Mesenchymal stem cell (in vitro differentiated cells and primary cell): ENCODE measurements around the gene POLR1D.

ENCODE experiments used
- DNase-seq: peaks from one replicate; pipeline ENCODE4 v3.0.0-alpha.2; 2013
- H2AFZ ChIP-seq: one replicate; pipeline ENCODE4 v1.6.1; 2013; ENCODE audit warnings: low read depth, mild to moderate bottlenecking, control low read depth, inconsistent platforms, low read length, moderate library complexity
- H2AK5ac ChIP-seq: 2 replicates; pipeline ENCODE4 v1.6.1; 2013; ENCODE audit warnings: low read length, moderate library complexity, mild to moderate bottlenecking, inconsistent platforms; ENCODE audit not compliant: severe bottlenecking
- H2BK120ac ChIP-seq: one replicate; pipeline ENCODE4 v1.6.1; 2013; ENCODE audit warnings: low read depth, mild to moderate bottlenecking, inconsistent platforms, low read length, moderate library complexity
- H2BK12ac ChIP-seq, 2 experiments: one replicate each; pipeline ENCODE4 v1.6.1; 2013; ENCODE audit warnings: inconsistent platforms in 2 of 2, low read length in 2 of 2, mild to moderate bottlenecking in 2 of 2, moderate library complexity in 2 of 2, control low read depth in 1 of 2
- H2BK15ac ChIP-seq: one replicate; pipeline ENCODE4 v1.6.1; 2013; ENCODE audit warnings: mild to moderate bottlenecking, low read depth, inconsistent platforms; ENCODE audit not compliant: poor library complexity, severe bottlenecking
- H2BK5ac ChIP-seq: 2 replicates; pipeline ENCODE4 v1.6.1; 2013; ENCODE audit warnings: low read depth, mild to moderate bottlenecking, low read length, control low read depth, inconsistent platforms; ENCODE audit not compliant: poor library complexity, severe bottlenecking
- H3K14ac ChIP-seq, 2 experiments: one replicate each; pipeline ENCODE4 v1.6.1; 2013; ENCODE audit warnings: inconsistent platforms in 2 of 2, low read length in 2 of 2, control low read depth in 1 of 2, mild to moderate bottlenecking in 1 of 2, moderate library complexity in 1 of 2
- H3K18ac ChIP-seq, 2 experiments: one replicate each; pipeline ENCODE4 v1.6.1; 2013; ENCODE audit warnings: inconsistent platforms in 2 of 2, low read length in 2 of 2, control low read depth in 1 of 2, low read depth in 1 of 2, mild to moderate bottlenecking in 1 of 2
- H3K23ac ChIP-seq, 2 experiments: one replicate each; pipeline ENCODE4 v1.6.1; 2013; ENCODE audit warnings: inconsistent platforms in 2 of 2, low read length in 2 of 2, mild to moderate bottlenecking in 2 of 2, moderate library complexity in 2 of 2, control low read depth in 1 of 2
- H3K27ac ChIP-seq: 2 replicates; pipeline ENCODE4 v1.5.1; 2013; ENCODE audit warnings: mild to moderate bottlenecking, moderate library complexity, low read length, control low read depth, inconsistent platforms; ENCODE audit not compliant: poor library complexity, severe bottlenecking
- H3K27me3 ChIP-seq, 2 experiments: 2 replicates each; pipeline versions ENCODE4 v1.6.1 to v1.7.0; 2013; ENCODE audit warnings: low read length in 2 of 2, mild to moderate bottlenecking in 2 of 2, moderate library complexity in 2 of 2, control low read depth in 1 of 2, inconsistent platforms in 1 of 2; ENCODE audit not compliant: control insufficient read depth in 1 of 2, insufficient read depth in 1 of 2
- H3K36me3 ChIP-seq, 2 experiments: 2 replicates each; pipeline versions ENCODE4 v1.6.1 to v1.7.0; 2013; ENCODE audit warnings: low read length in 2 of 2, control low read depth in 1 of 2, inconsistent platforms in 1 of 2, low read depth in 1 of 2, mild to moderate bottlenecking in 1 of 2; ENCODE audit not compliant: insufficient read depth in 2 of 2, control insufficient read depth in 1 of 2
- H3K4ac ChIP-seq, 2 experiments: one replicate each; pipeline ENCODE4 v1.6.1; 2013; ENCODE audit warnings: inconsistent platforms in 2 of 2, low read length in 2 of 2, mild to moderate bottlenecking in 2 of 2, moderate library complexity in 2 of 2, control low read depth in 1 of 2, low read depth in 1 of 2
- H3K4me1 ChIP-seq: 2 replicates; pipeline ENCODE4 v1.6.1; 2013; ENCODE audit warnings: low read depth, low read length, control low read depth; ENCODE audit not compliant: control insufficient read depth, insufficient read depth
- H3K4me2 ChIP-seq: 2 replicates; pipeline ENCODE4 v1.6.1; 2013; ENCODE audit warnings: low read length, mild to moderate bottlenecking, inconsistent platforms; ENCODE audit not compliant: poor library complexity, severe bottlenecking
- H3K4me3 ChIP-seq, 2 experiments: 2 replicates each; pipeline versions ENCODE4 v1.5.1 to v1.7.0; 2013; ENCODE audit warnings: low read length in 2 of 2, mild to moderate bottlenecking in 2 of 2, control low read depth in 1 of 2, low read depth in 1 of 2; ENCODE audit not compliant: insufficient read depth in 1 of 2
- H3K79me1 ChIP-seq: replicated peaks from 2 replicates; pipeline ENCODE4 v1.6.1; 2013; ENCODE audit warnings: mild to moderate bottlenecking, control low read depth, low read length, inconsistent platforms; ENCODE audit not compliant: poor library complexity, severe bottlenecking
- H3K9ac ChIP-seq: 2 replicates; pipeline ENCODE4 v1.7.0; 2013; ENCODE audit warnings: mild to moderate bottlenecking, low read length, moderate library complexity
- H3K9me3 ChIP-seq: 2 replicates; pipeline ENCODE4 v1.7.0; 2013; ENCODE audit warnings: mild to moderate bottlenecking, low read length; ENCODE audit not compliant: control insufficient read depth
- H4K8ac ChIP-seq: one replicate; pipeline ENCODE4 v1.6.1; 2013; ENCODE audit warnings: inconsistent platforms, mild to moderate bottlenecking, low read length, moderate library complexity
- H4K91ac ChIP-seq: one replicate; pipeline ENCODE4 v1.6.1; 2013; ENCODE audit warnings: mild to moderate bottlenecking, low read length, inconsistent platforms
- WGBS: methylation state at CpG from one replicate; pipeline ENCODE4 v1.1.7; 2013; ENCODE audit warnings: mixed read lengths; 5-methylcytosine and 5-hydroxymethylcytosine counted together

The POLR1D gene

DNA sequence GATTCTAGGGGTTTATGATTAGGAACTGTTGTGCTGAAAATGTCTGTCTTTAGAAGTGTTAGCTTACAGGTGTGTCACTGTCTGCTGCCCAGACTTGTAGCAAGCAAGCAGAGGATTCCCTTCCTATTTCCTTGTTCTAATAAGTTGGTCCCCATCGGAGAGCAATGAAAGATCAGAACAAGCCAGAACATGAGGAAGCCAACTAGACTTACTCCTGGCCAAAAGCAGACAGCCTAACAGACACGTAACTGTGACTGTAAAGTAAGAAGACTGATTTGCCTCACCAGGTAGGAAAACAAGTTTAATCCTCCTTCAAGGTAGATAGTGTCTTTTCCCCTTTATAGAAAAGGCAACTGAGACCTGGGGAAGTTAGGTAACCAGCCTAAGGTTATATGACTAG is 12.5 kb downstream of the POLR1D start:
- WGBS: no CpG with 5 or more reads among the region's 2 CpGs
- H3K79me1 ChIP-seq: peaks cover 19% of the 10 kb centered on the region
- H4K91ac ChIP-seq: no peak overlapping the region

DNA sequence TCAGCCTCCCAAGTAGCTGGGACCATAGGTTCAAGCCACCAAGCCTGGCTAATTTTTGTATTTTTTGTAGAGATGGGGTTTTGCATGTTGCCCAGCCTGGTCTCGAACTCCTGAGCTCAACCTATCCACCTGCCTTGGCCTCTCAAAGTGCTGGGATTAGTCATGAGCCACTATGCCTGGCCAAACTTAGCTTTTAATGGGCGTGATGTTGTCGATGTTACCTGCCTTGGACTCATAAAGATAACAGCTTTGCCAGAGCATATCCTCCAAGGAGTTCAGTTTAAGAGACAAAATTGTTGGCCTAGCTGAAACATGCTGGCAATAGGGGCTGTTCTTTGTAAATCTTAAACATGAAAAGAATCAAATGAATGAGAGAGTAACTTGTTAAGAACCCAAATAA is 13.1 kb downstream of the POLR1D start:
- Histone ChIP-seq H3K27ac (no peak overlapping the region), H3K79me1 (peaks cover 21% of the 10 kb centered on the region), H3K4me2 (no peak overlapping the region), H4K91ac (no peak overlapping the region), H3K4me1 (no peaks in the 10 kb centered on the region), H3K4me3 (no peak overlapping the region), H3K9me3 (no peaks in the 10 kb centered on the region), H2BK15ac (no peak overlapping the region), H3K4ac (no peak overlapping the region), H2AFZ (no peak overlapping the region), H2BK120ac (no peak overlapping the region), H3K18ac (no peak overlapping the region), H3K27me3 (no peaks in the 10 kb centered on the region), H3K9ac (no peak overlapping the region), H3K23ac (no peak overlapping the region), H2BK5ac (no peak overlapping the region), H3K14ac (no peak overlapping the region), H3K36me3 (peaks cover 8 to 33% of the 10 kb centered on the region in 2 experiments), H4K8ac (no peak overlapping the region), H2BK12ac (no peak overlapping the region), H2AK5ac (no peak overlapping the region)
- DNase-seq: no peak
- 96% methylated on average over 3 of the region's 3 CpGs for WGBS

More for the DNA sequence above, 12.5 kb downstream of the POLR1D start:
- DNase-seq: no peak
- H3K4me3 ChIP-seq: no peak overlapping the region
- no peak overlapping the region for H3K14ac ChIP-seq
- peaks cover 8 to 33% of the 10 kb centered on the region in 2 experiments for H3K36me3 ChIP-seq
- H2AFZ ChIP-seq: no peak overlapping the region
- no peak overlapping the region for H2AK5ac ChIP-seq
- H3K4ac ChIP-seq: no peak overlapping the region
- H3K18ac ChIP-seq: no peak overlapping the region
- no peak overlapping the region for H2BK12ac ChIP-seq
- no peak overlapping the region for H3K27ac ChIP-seq
- H3K9me3 ChIP-seq: no peaks in the 10 kb centered on the region
- no peaks in the 10 kb centered on the region for H3K4me1 ChIP-seq
- H4K8ac ChIP-seq: no peak overlapping the region
- no peak overlapping the region for H3K4me2 ChIP-seq
- H3K27me3 ChIP-seq: no peaks in the 10 kb centered on the region
- no peak overlapping the region for H2BK120ac ChIP-seq
- no peak overlapping the region for H3K9ac ChIP-seq
- H3K23ac ChIP-seq: no peak overlapping the region
- H2BK15ac ChIP-seq: no peak overlapping the region
- no peak overlapping the region for H2BK5ac ChIP-seq

DNA sequence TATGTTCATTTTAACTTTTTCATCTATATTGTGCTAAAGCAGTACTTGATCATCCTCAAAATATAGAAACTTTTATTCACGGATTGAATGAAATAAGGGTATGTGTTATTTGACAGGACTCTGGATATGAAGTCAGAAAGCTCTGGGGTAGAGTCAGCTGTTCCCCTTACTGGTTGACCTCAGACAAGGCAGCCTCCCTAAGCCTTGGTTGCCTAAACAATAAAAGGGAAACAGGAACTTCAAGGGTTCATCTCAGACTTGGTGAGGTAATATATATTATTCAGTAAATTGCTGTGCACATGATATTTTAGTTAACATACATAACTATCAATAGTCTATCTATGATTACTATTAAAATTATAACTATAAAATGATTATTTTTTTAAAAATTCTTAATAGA is 13.6 kb downstream of the POLR1D start:
- 100% methylated on average over 1 of the region's 1 CpG for WGBS
- Histone ChIP-seq H2BK5ac (no peak overlapping the region), H3K4me1 (no peaks in the 10 kb centered on the region), H2BK15ac (no peak overlapping the region), H3K14ac (no peak overlapping the region), H3K23ac (no peak overlapping the region), H3K27ac (no peak overlapping the region), H3K27me3 (no peaks in the 10 kb centered on the region), H3K36me3 (peaks cover 8 to 33% of the 10 kb centered on the region in 2 experiments), H3K4me2 (no peak overlapping the region), H2AK5ac (no peak overlapping the region), H4K91ac (no peak overlapping the region), H3K4ac (no peak overlapping the region), H4K8ac (no peak overlapping the region), H3K79me1 (peaks cover 20% of the 10 kb centered on the region), H3K4me3 (no peak overlapping the region), H2BK120ac (no peak overlapping the region), H3K9me3 (no peaks in the 10 kb centered on the region), H3K9ac (no peak overlapping the region), H2AFZ (no peak overlapping the region), H2BK12ac (no peak overlapping the region), H3K18ac (no peak overlapping the region)
- DNase-seq: no peak

DNA sequence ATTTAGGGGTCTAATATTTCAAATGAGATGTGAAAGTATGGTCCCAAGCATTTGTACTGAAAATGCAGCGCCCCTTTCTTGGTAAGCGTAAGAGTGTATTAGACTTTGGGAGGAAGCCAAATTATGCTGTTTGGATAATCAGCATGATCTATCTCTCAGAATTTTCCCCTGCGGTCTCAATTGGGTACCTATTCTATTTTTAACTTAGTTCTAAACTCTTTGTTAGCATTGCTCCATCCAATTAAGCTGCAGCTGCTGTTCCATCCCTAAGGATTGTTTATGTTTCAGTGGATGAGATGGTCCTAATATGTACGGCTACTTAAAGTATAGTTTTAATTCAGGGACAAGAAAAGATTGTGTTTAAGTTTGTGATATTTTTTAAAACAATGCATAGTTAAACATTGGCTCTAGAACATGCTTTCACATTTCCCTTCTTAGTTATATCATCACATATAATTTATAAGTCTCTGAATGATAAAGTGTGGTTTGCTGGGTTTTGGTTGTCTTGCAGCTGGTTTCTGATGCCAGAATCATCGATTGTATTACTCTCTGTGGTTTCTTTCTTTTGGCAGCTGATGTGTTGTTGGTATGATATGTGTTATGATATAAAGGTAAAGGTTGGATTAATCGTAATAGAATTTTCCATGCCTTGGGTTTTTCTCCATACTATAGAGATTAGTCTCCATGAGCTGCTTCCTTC is 15.0 kb downstream of the POLR1D start:
- no peak overlapping the region for H2BK120ac ChIP-seq
- no peak overlapping the region for H2BK5ac ChIP-seq
- H3K4me3 ChIP-seq: no peak overlapping the region
- no peak overlapping the region for H4K8ac ChIP-seq
- H3K27me3 ChIP-seq: no peaks in the 10 kb centered on the region
- H2BK12ac ChIP-seq: no peak overlapping the region
- H3K4me1 ChIP-seq: no peaks in the 10 kb centered on the region
- H3K4me2 ChIP-seq: no peak overlapping the region
- no peaks in the 10 kb centered on the region for H3K9me3 ChIP-seq
- H3K79me1 ChIP-seq: peaks cover 14% of the 10 kb centered on the region
- H3K9ac ChIP-seq: no peak overlapping the region
- H3K18ac ChIP-seq: no peak overlapping the region
- H2AK5ac ChIP-seq: no peak overlapping the region
- H3K4ac ChIP-seq: no peak overlapping the region
- no peak overlapping the region for H3K23ac ChIP-seq
- DNase-seq: no peak
- peaks cover 4 to 27% of the 10 kb centered on the region in 2 experiments for H3K36me3 ChIP-seq
- H2BK15ac ChIP-seq: no peak overlapping the region
- H3K14ac ChIP-seq: no peak overlapping the region
- WGBS: 89% methylated on average over 3 of the region's 6 CpGs
- no peak overlapping the region for H3K27ac ChIP-seq
- no peak overlapping the region for H4K91ac ChIP-seq
- H2AFZ ChIP-seq: no peak overlapping the region
